Panc1 (cell line): ENCODE data around the gene PCDHB16. TPM values are rescaled to one million over a fixed set of nuclear protein-coding genes. Genes with fewer than 3 reads are reported as not detected.
A peak's percentile ranks its signal among the peaks of the same experiment; 100 is the strongest.
"Not testable (repeated sequence)": the region's sequence is repeated elsewhere in the genome, so short reads cannot be mapped to it uniquely, and the experiment has no call there.

ENCODE experiments used
- ATAC-seq: fragments of 200-7000 bp; cut with Tn5 transposase; 2 replicates; pipeline ENCODE4 v1.9.1; 2020; ENCODE audit warnings: mild to moderate bottlenecking, moderate library complexity
- BruUV-seq: library from RNA; stranded (reverse); fragments of 400-500 nt; replicated peaks from 2 replicates; lab custom pipeline; 2021; lab: Mats Ljungman, UMichigan
- CTCF ChIA-PET: fragments of 300-600 bp; sonication (Branson Sonifier 250); formaldehyde crosslinking; loops from one replicate; lab custom pipeline; 2022; ENCODE audit warnings: antibody characterized with exemption; lab: Charles Lee
- POLR2A ChIA-PET: fragments of 300-600 bp; sonication (Branson Sonifier 250); formaldehyde crosslinking; loops from one replicate; lab custom pipeline; 2022; ENCODE audit warnings: antibody characterized with exemption; lab: Charles Lee
- DNase-seq: peaks from one replicate; pipeline ENCODE4 v3.0.0-alpha.2; 2010; ENCODE audit warnings: low read depth, low spot score
- H3K27ac ChIP-seq: 2 replicates; pipeline ENCODE4 v1.5.1; 2011; ENCODE audit warnings: mild to moderate bottlenecking, low read length, inconsistent platforms
- H3K27me3 ChIP-seq: fragments of 200-500 bp; sonication (Bioruptor generic); 2 replicates; pipeline ENCODE4 v1.6.0; 2014; ENCODE audit warnings: low read length, inconsistent platforms; ENCODE audit not compliant: control insufficient read depth, insufficient read depth
- H3K36me3 ChIP-seq: fragments of 200-500 bp; sonication (Bioruptor generic); 2 replicates; pipeline ENCODE4 v1.5.1; 2014; ENCODE audit warnings: inconsistent platforms, mild to moderate bottlenecking, low read length, moderate library complexity; ENCODE audit not compliant: control insufficient read depth, insufficient read depth
- H3K4me1 ChIP-seq: 2 replicates; pipeline ENCODE4 v1.5.1; 2011; ENCODE audit warnings: inconsistent platforms, mild to moderate bottlenecking, low read length, moderate library complexity; ENCODE audit not compliant: control insufficient read depth, insufficient read depth
- H3K4me3 ChIP-seq, 2 experiments: 2 replicates each; pipeline ENCODE4 v1.5.1; 2011 to 2012; ENCODE audit warnings: low read depth in 2 of 2, low read length in 2 of 2, mild to moderate bottlenecking in 2 of 2, inconsistent platforms in 1 of 2, moderate library complexity in 1 of 2
- H3K9me3 ChIP-seq: fragments of 200-500 bp; sonication (Bioruptor generic); 2 replicates; pipeline ENCODE4 v1.5.1; 2014; ENCODE audit warnings: low read depth, mild to moderate bottlenecking, inconsistent platforms, low read length, moderate library complexity; ENCODE audit not compliant: control insufficient read depth, insufficient read depth
- CTCF ChIP-seq: fragments of 450-650 bp; IDR thresholded peaks from 2 replicates; pipeline ENCODE4 v1.5.1; 2017; ENCODE audit warnings: mild to moderate bottlenecking
- POLR2AphosphoS5 ChIP-seq: IDR thresholded peaks from 2 replicates; pipeline ENCODE4 v1.6.1; 2012; ENCODE audit warnings: mild to moderate bottlenecking, low read depth, low read length, moderate library complexity
- REST ChIP-seq, 2 experiments: IDR thresholded peaks; 2 replicates each; pipeline ENCODE4 v1.6.1; 2011 to 2012; ENCODE audit warnings: low read depth in 2 of 2, control low read depth in 1 of 2, low read length in 1 of 2, mild to moderate bottlenecking in 1 of 2, moderate library complexity in 1 of 2; ENCODE audit not compliant: insufficient read depth in 1 of 2
- SIN3A ChIP-seq: IDR thresholded peaks from 2 replicates; pipeline ENCODE4 v1.6.1; 2012; ENCODE audit warnings: low read depth, mild to moderate bottlenecking, low read length, moderate library complexity, borderline replicate concordance; ENCODE audit not compliant: insufficient read depth
- TCF7L2 ChIP-seq: IDR thresholded peaks from 2 replicates; pipeline ENCODE4 v1.6.1; 2011; ENCODE audit warnings: mild to moderate bottlenecking, low read depth, low read length, inconsistent platforms
- in situ Hi-C: cut with HindIII; loops from 2 replicates; pipeline ENCODE4 v1.10.0; 2016; ENCODE audit warnings: low sequenced_read_pairs, low pct_unique_long_range_greater_than_20kb
- intact Hi-C: fragments of 100-400 bp; cut with micrococcal nuclease; formaldehyde crosslinking; loops from one replicate; pipeline ENCODE4 v1.10.0; 2022; ENCODE audit not compliant: unreplicated experiment
- total RNA-seq: library from RNA; stranded (reverse); gene quantifications from one replicate; pipeline ENCODE4 v1.2.1, GENCODE V29; 2021; ENCODE audit not compliant: unreplicated experiment

PCDHB16 gene
- total RNA-seq, 1 experiment from 2014 or later, result 1.8 TPM

GRCh38 chr5:141150224-141150992 lies 31.8 kb upstream of the PCDHB16 start:
- DNase-seq, result no peak
- in situ Hi-C loops, result no loop called here
- ChIA-PET CTCF (interaction anchor here (0.6 kb wide), 1 partner anchor 55 kb away, joined by 3 read pairs; no protein-coding TSS in a partner anchor), POLR2A (no interaction called here)
- H3K27ac ChIP-seq, result no peak overlapping the region
- ATAC-seq, result 0 out of 2 replicates have a peak, but pooled peaks have one; percentile 66
- no peaks in the 10 kb centered on the region for H3K36me3 ChIP-seq
- H3K9me3 ChIP-seq, result no peaks in the 10 kb centered on the region
- BruUV-seq, result no TSS peak
- intact Hi-C loops, result no loop called here
- H3K4me3 ChIP-seq, result peak overlapping the region; percentile 39 to 45
- H3K4me1 ChIP-seq, result peaks cover under 1% of the 10 kb centered on the region; the same call in 1 of the 2 replicates
- H3K27me3 ChIP-seq, result no peaks in the 10 kb centered on the region
- no peak for TF ChIP-seq TCF7L2
- TF ChIP-seq CTCF, result no peak; the same call in 1 of the 2 replicates
- no peak for TF ChIP-seq REST (IDR thresholded peaks at IDR 0.05; ENCODE audit: insufficient read depth in 1 of 2, low read depth in 2 of 2, low read length in 1 of 2)
- no peak for TF ChIP-seq SIN3A

- H3K4me3 ChIP-seq, result peak overlapping the region; percentile 39 to 45
- no peak for DNase-seq
- POLR2A ChIA-PET, result no interaction called here
- BruUV-seq, result no TSS peak
- no peak for ATAC-seq
- H3K4me1 ChIP-seq, result peaks cover 4% of the 10 kb centered on the region; the same call in 1 of the 2 replicates
- in situ Hi-C loops, result no loop called here
- CTCF ChIA-PET, result interaction anchor here (0.6 kb wide), 1 partner anchor 56 kb away, joined by 3 read pairs; no protein-coding TSS in a partner anchor
- no peaks in the 10 kb centered on the region for H3K36me3 ChIP-seq
- intact Hi-C loops, result no loop called here
- no peaks in the 10 kb centered on the region for H3K27me3 ChIP-seq
- no peaks in the 10 kb centered on the region for H3K9me3 ChIP-seq
- TF ChIP-seq SIN3A (no peak), REST (IDR thresholded peaks at IDR 0.05; ENCODE audit: insufficient read depth in 1 of 2, low read depth in 2 of 2, low read length in 1 of 2) (no peak), TCF7L2 (no peak), POLR2AphosphoS5 (no peak)
- H3K27ac ChIP-seq, result no peak overlapping the region
Measured at GRCh38 chr5:141150993-141151325, 31.2 kb upstream of the PCDHB16 start.

- ATAC-seq, BruUV-seq, H3K27ac ChIP-seq, H3K4me3 ChIP-seq, in situ Hi-C loops, H3K27me3 ChIP-seq, intact Hi-C loops, DNase-seq, CTCF ChIA-PET, H3K36me3 ChIP-seq, H3K9me3 ChIP-seq, H3K4me1 ChIP-seq, POLR2A ChIA-PET: not testable (repeated sequence)
Measured at GRCh38 chr5:141151632-141152031, 30.6 kb upstream of the PCDHB16 start.

- POLR2A ChIA-PET, ATAC-seq, intact Hi-C loops, H3K4me3 ChIP-seq, H3K27me3 ChIP-seq, BruUV-seq, DNase-seq, H3K4me1 ChIP-seq, H3K36me3 ChIP-seq, H3K9me3 ChIP-seq, H3K27ac ChIP-seq, in situ Hi-C loops: not testable (repeated sequence)
- CTCF ChIA-PET, result interaction anchor here (0.6 kb wide), 1 partner anchor 48 kb away, joined by 5 read pairs; no protein-coding TSS in a partner anchor
Measured at GRCh38 chr5:141152096-141152495, 30.1 kb upstream of the PCDHB16 start.
